HepG2 (cell line): Measurements from ENCODE around the gene GGA3. TPM values are rescaled to one million over a fixed set of nuclear protein-coding genes. Genes with fewer than 3 reads are reported as not detected.

Source experiments
- ATF7-NPFF ChIP-seq: sonication (generic); formaldehyde crosslinking; IDR thresholded peaks from 2 replicates; pipeline ENCODE4 v1.8.1; 2023; ENCODE audit warnings: mild to moderate bottlenecking, low read depth, missing genetic modification reagents, moderate library complexity
- ATRX ChIP-seq: sonication (generic); formaldehyde crosslinking; IDR thresholded peaks from 2 replicates; pipeline ENCODE4 v1.4.0; 2020; ENCODE audit warnings: missing genetic modification reagents, borderline replicate concordance
- BCL3 ChIP-seq: sonication (generic); formaldehyde crosslinking; IDR thresholded peaks from 2 replicates; pipeline ENCODE4 v1.5.1; 2020; ENCODE audit warnings: mild to moderate bottlenecking, missing genetic modification reagents, moderate library complexity
- CENPX ChIP-seq: sonication (generic); formaldehyde crosslinking; IDR thresholded peaks from 2 replicates; pipeline ENCODE4 v1.9.0; 2021; ENCODE audit warnings: mild to moderate bottlenecking, missing genetic modification reagents, moderate library complexity
- HNF1B ChIP-seq: sonication (generic); formaldehyde crosslinking; IDR thresholded peaks from 2 replicates; pipeline ENCODE4 v1.5.1; 2020; ENCODE audit warnings: mild to moderate bottlenecking, moderate library complexity, missing genetic modification reagents
- MAFK ChIP-seq, 2 experiments: IDR thresholded peaks in 1 of 2; conservative IDR thresholded peaks in 1 of 2; 2 replicates each; pipeline ENCODE4 v1.6.1; 2011; ENCODE audit warnings: improper control_type of control experiment in 2 of 2, low read length in 2 of 2
- MIER2 ChIP-seq: IDR thresholded peaks from 2 replicates; pipeline ENCODE4 v1.6.1; 2016; ENCODE audit warnings: missing biosample characterization, missing genetic modification reagents
- MZF1 ChIP-seq: sonication (generic); formaldehyde crosslinking; IDR thresholded peaks from 2 replicates; pipeline ENCODE4 v1.8.1; 2023; ENCODE audit warnings: mild to moderate bottlenecking, missing genetic modification reagents, borderline replicate concordance
- NFE2 ChIP-seq: sonication (generic); formaldehyde crosslinking; IDR thresholded peaks from 2 replicates; pipeline ENCODE4 v1.4.0; 2020; ENCODE audit warnings: missing genetic modification reagents
- NFYC ChIP-seq: IDR thresholded peaks from 2 replicates; pipeline ENCODE4 v1.6.1; 2016; ENCODE audit warnings: missing genetic modification reagents, missing compliant biosample characterization
- PBX3 ChIP-seq: sonication (generic); formaldehyde crosslinking; IDR thresholded peaks from 2 replicates; pipeline ENCODE4 v1.8.1; 2023; ENCODE audit warnings: missing genetic modification reagents, inconsistent platforms, borderline replicate concordance
- RCOR2 ChIP-seq: IDR thresholded peaks from 2 replicates; pipeline ENCODE4 v1.6.1; 2016; ENCODE audit warnings: missing biosample characterization, missing genetic modification reagents
- SALL1 ChIP-seq: sonication (generic); formaldehyde crosslinking; IDR thresholded peaks from 2 replicates; pipeline ENCODE4 v1.8.0; 2022; ENCODE audit warnings: mild to moderate bottlenecking, missing genetic modification reagents
- SKIL ChIP-seq: sonication (generic); formaldehyde crosslinking; IDR thresholded peaks from 2 replicates; pipeline ENCODE4 v1.8.0; 2022; ENCODE audit warnings: missing genetic modification reagents, mild to moderate bottlenecking, moderate library complexity, borderline replicate concordance
- SP5 ChIP-seq: IDR thresholded peaks from 2 replicates; pipeline ENCODE4 v1.6.1; 2016; ENCODE audit warnings: low read depth, borderline replicate concordance
- SSRP1 ChIP-seq: IDR thresholded peaks from 2 replicates; pipeline ENCODE4 v1.6.1; 2016; ENCODE audit warnings: control low read depth
- ZNF607 ChIP-seq: sonication (generic); formaldehyde crosslinking; IDR thresholded peaks from 2 replicates; pipeline ENCODE4 v1.5.1; 2020; ENCODE audit warnings: missing genetic modification reagents, mild to moderate bottlenecking, borderline replicate concordance
- ZSCAN20 ChIP-seq: sonication (generic); formaldehyde crosslinking; IDR thresholded peaks from 2 replicates; pipeline ENCODE4 v1.4.0; 2020; ENCODE audit warnings: missing genetic modification reagents, mild to moderate bottlenecking, borderline replicate concordance
- polyA plus RNA-seq, 8 experiments: library from polyadenylated mRNA; depleted of rRNA in 3 of 8; stranded (reverse) in 7 of 8; unstranded in 1 of 8; fragments of >200 nt; fragmentation: Illumina TruSeq in 4 of 8; extraction: Trizol in 4 of 8; gene quantifications; 2 replicates each; pipeline versions ENCODE4 v1.2.1 to v1.2.3, GENCODE V29; 2011 to 2016; ENCODE audit warnings: low read depth in 4 of 8, missing spikeins in 1 of 8, mixed read lengths in 1 of 8; ENCODE audit not compliant: insufficient read depth in 1 of 8
- total RNA-seq, 5 experiments: library from RNA; depleted of rRNA; stranded (reverse); fragments of >200 nt; fragmentation: Illumina TruSeq; extraction: Trizol; gene quantifications; 2 replicates each; pipeline ENCODE4 v1.2.3, GENCODE V29; 2016; ENCODE audit warnings: low read depth in 1 of 5

Gene GGA3
- total and polyA plus RNA-seq, 2 of the 13 experiments (the other 11 are each of a cell fraction or from before 2014, with no cell fraction given) = 28.4 to 43.7 TPM

- TF ChIP-seq MZF1 (CRISPR knock-in tag) (no peak), ATF7-NPFF (peak; percentile 23), NFE2 (no peak), ATRX (CRISPR knock-in tag) (no peak), NFYC (CRISPR knock-in tag) (0 out of 2 replicates have a peak, but pooled peaks have one; percentile 35), RCOR2 (CRISPR knock-in tag) (no peak), MIER2 (no peak; the same call in 1 of the 2 replicates), BCL3 (peak; percentile 72), SKIL (CRISPR knock-in tag) (peak; percentile 77), HNF1B (peak; percentile 96), SALL1 (CRISPR knock-in tag) (peak; percentile 84), MAFK (conservative IDR thresholded peaks at IDR 0.05 in 1 of 2, IDR thresholded peaks at IDR 0.05 in 1 of 2; ENCODE audit: low read length in 2 of 2) (no peak), PBX3 (CRISPR knock-in tag) (no peak), CENPX (no peak), ZNF607 (CRISPR knock-in tag) (0 out of 2 replicates have a peak, but pooled peaks have one; percentile 46), SP5 (0 out of 2 replicates have a peak, but pooled peaks have one; percentile 26), SSRP1 (CRISPR knock-in tag) (no peak), ZSCAN20 (CRISPR knock-in tag) (0 out of 2 replicates have a peak, but pooled peaks have one; percentile 44)
Measured at GRCh38 chr17:75205037-75205792, 56.2 kb downstream of the GGA3 start, which contains the start of gene NUP85 (continued).
